Measurements from ENCODE around the gene SYCP2L. TPM values are rescaled to one million over a fixed set of nuclear protein-coding genes. Genes with fewer than 3 reads are reported as not detected.

Gene SYCP2L
- total and polyA plus RNA-seq, 2 experiments from 2014 or later = 10.5 to 11.0 TPM

GRCh38 chr6:10854922-10855632 lies 31.8 kb upstream of the SYCP2L start:
- no peak for TF ChIP-seq ZNF462 (CRISPR knock-in tag; IDR thresholded peaks at IDR 0.05)
- TF ChIP-seq ZNF114 (CRISPR knock-in tag; IDR thresholded peaks at IDR 0.05) = no peak
- no peak for TF ChIP-seq CTCF (conservative IDR thresholded peaks at IDR 0.05; ENCODE audit: low read depth in 2 of 2)
- no peak for TF ChIP-seq POLR2AphosphoS5 (IDR thresholded peaks at IDR 0.05; ENCODE audit: low read depth)
- TF ChIP-seq STAT1 (IDR thresholded peaks at IDR 0.05; ENCODE audit: unreplicated experiment) = no peak
- no peak for TF ChIP-seq REST (IDR thresholded peaks at IDR 0.05; ENCODE audit: unreplicated experiment)
- TF ChIP-seq ETS1 (IDR thresholded peaks at IDR 0.05) = no peak
- TF ChIP-seq EZH2phosphoT487 (IDR thresholded peaks at IDR 0.05; ENCODE audit: unreplicated experiment) = no peak
- TF ChIP-seq ZNF331 (CRISPR knock-in tag; IDR thresholded peaks at IDR 0.05; ENCODE audit: low read depth) = no peak
- Histone ChIP-seq H3K4me2 (no peak overlapping the region), H3K4me3 (no peak overlapping the region), H3F3A (replicated peaks; ENCODE audit: low read depth) (no peaks in the 10 kb centered on the region), H3K36me3 (ENCODE audit: insufficient read depth) (no peaks in the 10 kb centered on the region; the same call in 1 of the 2 replicates), H4K20me1 (replicated peaks; ENCODE audit: insufficient read depth) (no peaks in the 10 kb centered on the region), H3K27me3 (ENCODE audit: insufficient read depth) (no peaks in the 10 kb centered on the region), H3K79me2 (replicated peaks; ENCODE audit: insufficient read depth) (no peaks in the 10 kb centered on the region), H3K27ac (ENCODE audit: low read depth) (no peak overlapping the region), H3K4me1 (ENCODE audit: insufficient read depth) (no peaks in the 10 kb centered on the region), H2AFZ (no peak overlapping the region), H3K9me2 (ENCODE audit: insufficient read depth) (no peaks in the 10 kb centered on the region)
- Mint-ChIP-seq H3K4me3 (no peak overlapping the region), H3K4me1 (peaks cover 3% of the 10 kb centered on the region; the same call in 2 of the 3 replicates), H3K36me3 (ENCODE audit: low read depth) (peaks cover 7% of the 10 kb centered on the region; the same call in 1 of the 3 replicates), H3K27ac (no peak overlapping the region), H3K9me3 (peaks cover 19% of the 10 kb centered on the region), H3K27me3 (ENCODE audit: insufficient read depth, low read depth, poor library complexity) (peaks cover 3% of the 10 kb centered on the region)
- ATAC-seq (peak; percentile 91), DNase-seq (ENCODE audit: low spot score) (peak; percentile 42)
